Heart left ventricle (tissue), 13 donors: ENCODE results near the gene BCAM.
A peak's percentile ranks its signal among the peaks of the same experiment; 100 is the strongest.

Source experiments
- CTCF ChIP-seq, 12 donors: fragments of 200-600 bp; sonication (generic) in 4 of 12; IDR thresholded peaks; one replicate each; pipeline versions ENCODE4 v1.5.0 to v1.8.0; 2018 to 2022; ENCODE audit warnings: antibody characterized with exemption in 12 of 12, mild to moderate bottlenecking in 5 of 12
- POLR2A ChIP-seq, 2 donors: fragments of 450-650 bp; IDR thresholded peaks; one replicate each; pipeline ENCODE4 v1.6.1; 2017; ENCODE audit warnings: antibody characterized with exemption in 2 of 2, mild to moderate bottlenecking in 2 of 2, moderate library complexity in 2 of 2
- donor health status: ischemic (EF 13 %, LVEDD 7.1; RV severe dilation, severe dysfunction).
- donor health status: DM: no; HTN: yes; CAD: no.
- donor health status: DM: no; HTN: no; CAD: no.
- donor health status: ischemic (EF 25% LVEDD 6.9; RV normal size, moderate dysfunction).
- donor health status: ischemic (EF 25% LVEDD 5.7; RV mildly dilated, moderate dysfunction).
- donor health status: ischemic (EF 35%, LVEDD 5.7; RV mildly dilated, moderate dysfunction).
- donor health status: nonischemic (EF 11% LVEDD 7.7; RV severe dilation, severe dysfunction).
- donor health status: DM: yes; HTN: yes; CAD: no.
- donor health status: PGD.
- donor health status: ischemic (EF 29% LVEDD 5.4; RV normal size, mild dysfunction).
- donor health status: nonischemic (EF 23%, LVEDD 6.1; RV moderate dilation, normal function).

- TF ChIP-seq CTCF (IDR thresholded peaks at IDR 0.05) (peak in 1 of 12 donors; percentile 20), POLR2A (IDR thresholded peaks at IDR 0.05) (no peak)
Measured at GRCh38 chr19:44820648-44821609, 12.0 kb downstream of the BCAM start.
